Embryonic facial prominence (tissue), 1 donor: ENCODE measurements around the gene STRAP.

ENCODE experiments used
- DNase-seq: peaks from one replicate; pipeline ENCODE4 v3.0.0-alpha.2; 2016; ENCODE audit errors: extremely low spot score

The STRAP gene, protein sequence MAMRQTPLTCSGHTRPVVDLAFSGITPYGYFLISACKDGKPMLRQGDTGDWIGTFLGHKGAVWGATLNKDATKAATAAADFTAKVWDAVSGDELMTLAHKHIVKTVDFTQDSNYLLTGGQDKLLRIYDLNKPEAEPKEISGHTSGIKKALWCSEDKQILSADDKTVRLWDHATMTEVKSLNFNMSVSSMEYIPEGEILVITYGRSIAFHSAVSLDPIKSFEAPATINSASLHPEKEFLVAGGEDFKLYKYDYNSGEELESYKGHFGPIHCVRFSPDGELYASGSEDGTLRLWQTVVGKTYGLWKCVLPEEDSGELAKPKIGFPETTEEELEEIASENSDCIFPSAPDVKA

GRCh38 chr12:15882118-15882971, at the start of gene STRAP:
STRAP (plus strand) TSS chr12:15882387; CDS start chr12:15882708, 321 bp downstream.
- DNase-seq: peak; percentile 99

- no peak for DNase-seq
Measured at GRCh38 chr12:15834575-15834974, 47.6 kb upstream of the STRAP start.

- no peak for DNase-seq
Measured at GRCh38 chr12:15837141-15837790, 44.9 kb upstream of the STRAP start.

DNA sequence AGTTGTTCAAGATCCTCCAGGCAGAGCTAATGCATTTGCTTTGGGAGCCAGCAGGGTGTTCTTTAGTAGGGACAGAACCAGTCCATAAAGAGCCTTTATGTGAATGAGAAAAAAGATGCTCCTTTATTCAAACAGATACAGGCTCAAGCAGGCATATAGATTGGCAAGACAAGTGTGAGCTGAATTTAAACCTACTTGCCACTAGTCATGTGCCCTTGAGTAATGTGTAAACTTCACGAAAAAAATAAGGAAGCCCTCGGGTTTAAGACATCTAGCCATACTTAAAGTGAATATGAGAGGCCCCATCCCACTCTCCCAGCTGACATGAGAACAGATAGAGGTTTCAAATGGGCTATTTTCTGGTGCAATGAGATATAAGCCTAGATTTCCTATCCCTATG, 43.1 kb upstream of the STRAP start:
- no peak for DNase-seq

- DNase-seq: no peak
Measured at GRCh38 chr12:15839682-15840081, 42.5 kb upstream of the STRAP start.

DNA sequence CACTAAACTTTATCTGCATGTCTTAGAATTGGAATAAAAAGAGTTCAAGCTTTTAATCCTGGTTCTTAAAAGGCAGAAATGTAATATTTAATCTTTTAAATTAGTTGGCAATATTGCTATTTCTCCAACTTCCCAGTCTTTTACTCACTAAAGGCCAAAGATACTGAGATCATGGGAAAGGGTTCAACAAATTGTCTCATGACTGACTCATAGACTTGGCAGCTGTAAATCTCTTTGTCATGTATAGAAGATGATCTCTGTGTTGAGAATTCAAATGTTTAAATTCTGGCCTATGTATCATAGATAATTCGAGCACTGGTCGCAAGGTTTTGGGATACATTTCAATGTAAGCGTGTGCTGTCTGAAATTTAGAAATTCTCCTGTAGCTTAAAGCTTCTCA, 40.1 kb upstream of the STRAP start:
- DNase-seq: no peak

GRCh38 chr12:15846887-15847286, 35.3 kb upstream of the STRAP start:
- no peak for DNase-seq

DNA sequence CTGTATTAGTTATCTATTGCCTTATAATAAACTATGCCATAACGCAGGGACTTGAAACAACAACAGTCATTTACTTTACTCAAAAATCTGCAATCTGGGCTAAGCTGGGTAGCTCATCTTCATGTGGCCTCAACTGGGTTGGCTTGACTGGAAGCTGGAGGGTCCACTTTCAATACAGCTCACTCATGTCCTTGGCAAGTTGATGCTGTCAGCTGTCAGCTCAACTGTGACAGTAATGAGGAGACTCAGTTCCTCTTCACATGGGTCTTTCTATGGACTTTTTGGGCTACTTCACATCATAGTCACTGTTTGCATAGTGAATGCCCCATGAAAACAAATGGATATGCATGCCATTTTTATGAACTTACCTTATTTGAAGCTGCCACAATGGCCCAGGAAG, 33.6 kb upstream of the STRAP start:
- no peak for DNase-seq

DNA sequence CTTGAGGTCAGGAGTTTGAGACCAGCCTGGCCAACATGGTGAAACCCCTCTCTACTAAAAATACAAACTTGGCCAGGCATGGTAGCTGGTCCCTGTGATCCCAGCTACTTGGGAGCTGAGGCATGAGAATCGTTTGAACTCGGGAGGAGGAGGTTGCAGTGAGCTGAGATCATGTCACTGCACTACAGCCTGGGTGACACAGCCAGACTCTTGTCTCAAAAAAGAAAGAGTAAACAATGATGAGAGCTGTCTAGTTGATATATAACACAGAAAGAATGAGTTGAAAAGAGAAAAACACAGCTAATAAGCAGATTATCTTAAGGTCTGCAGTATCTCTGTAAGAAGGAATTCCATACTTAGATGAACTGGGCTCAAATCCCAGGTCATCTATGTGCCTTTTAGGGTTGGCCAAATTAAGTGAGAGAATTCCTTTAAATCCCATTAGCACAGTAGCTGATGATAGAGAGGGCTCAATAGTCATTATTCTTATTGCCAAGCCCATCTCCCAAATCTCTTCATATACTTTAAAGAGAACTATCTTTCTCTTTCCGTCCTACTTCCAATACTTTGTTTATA, 31.1 kb upstream of the STRAP start:
- no peak for DNase-seq

GRCh38 chr12:15851919-15852318, 30.3 kb upstream of the STRAP start:
- DNase-seq: no peak

- DNase-seq: no peak
Measured at GRCh38 chr12:15852383-15852782, 29.8 kb upstream of the STRAP start.

DNA sequence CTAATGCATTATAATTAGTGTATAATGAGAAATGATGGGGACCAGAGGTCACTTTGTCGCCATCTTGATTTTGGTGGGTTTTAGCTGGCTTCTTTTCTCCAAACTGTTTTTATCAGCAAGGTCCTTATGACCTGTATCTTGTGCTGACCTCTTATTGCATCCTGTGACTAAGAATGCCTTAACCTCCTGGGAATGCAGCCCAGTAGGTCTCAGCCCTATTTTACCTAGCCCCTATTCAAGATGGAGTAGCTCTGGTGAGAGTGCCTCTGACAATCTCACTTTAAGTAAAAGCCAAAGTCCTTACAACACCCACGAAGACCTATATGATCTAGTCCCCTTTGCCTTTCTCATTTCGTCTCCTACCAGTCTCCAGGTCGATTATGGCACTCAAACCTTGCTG, 28.3 kb upstream of the STRAP start:
- no peak for DNase-seq

DNA sequence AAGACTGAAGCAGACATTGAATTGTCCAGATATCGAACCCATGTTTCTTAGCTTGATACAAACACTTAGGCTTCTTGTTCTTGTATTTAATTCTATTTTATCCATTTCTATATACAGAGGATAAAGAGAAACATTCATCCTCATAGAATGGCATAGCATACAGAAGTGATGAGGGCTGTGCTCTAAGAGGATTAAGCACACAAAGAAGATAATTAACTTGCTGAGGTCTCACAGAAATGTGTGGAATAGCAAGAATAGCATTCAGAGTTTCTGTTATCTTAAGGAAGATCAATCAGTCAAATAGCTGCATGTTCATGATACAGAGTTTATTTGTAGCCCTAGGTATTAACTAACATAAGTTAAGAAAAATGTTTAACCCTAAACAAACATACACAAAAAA, 27.3 kb upstream of the STRAP start:
- no peak for DNase-seq

- no peak for DNase-seq
Measured at GRCh38 chr12:15855646-15856045, 26.5 kb upstream of the STRAP start.

- no peak for DNase-seq
Measured at GRCh38 chr12:15856097-15856982, 25.8 kb upstream of the STRAP start.

DNA sequence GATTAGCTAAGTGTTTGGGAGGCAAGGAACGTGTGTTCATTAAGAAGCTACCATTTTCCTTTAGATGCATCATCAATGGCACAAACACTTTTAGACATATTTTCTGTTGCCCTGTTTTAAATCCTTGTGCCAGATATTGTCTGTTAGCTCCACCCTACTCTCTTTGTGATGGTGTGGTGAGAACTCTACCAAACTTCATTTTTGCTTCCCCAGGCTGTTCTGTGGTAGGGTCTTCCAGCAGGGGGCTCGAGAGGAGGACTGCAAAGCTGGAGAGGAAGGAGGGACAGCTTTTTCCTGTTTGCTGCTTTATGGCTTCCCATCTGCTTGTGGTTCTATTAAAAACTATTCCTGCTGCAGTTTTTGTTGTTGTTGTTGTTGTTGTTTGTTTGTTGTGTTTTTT, 23.8 kb upstream of the STRAP start:
- no peak for DNase-seq

DNA sequence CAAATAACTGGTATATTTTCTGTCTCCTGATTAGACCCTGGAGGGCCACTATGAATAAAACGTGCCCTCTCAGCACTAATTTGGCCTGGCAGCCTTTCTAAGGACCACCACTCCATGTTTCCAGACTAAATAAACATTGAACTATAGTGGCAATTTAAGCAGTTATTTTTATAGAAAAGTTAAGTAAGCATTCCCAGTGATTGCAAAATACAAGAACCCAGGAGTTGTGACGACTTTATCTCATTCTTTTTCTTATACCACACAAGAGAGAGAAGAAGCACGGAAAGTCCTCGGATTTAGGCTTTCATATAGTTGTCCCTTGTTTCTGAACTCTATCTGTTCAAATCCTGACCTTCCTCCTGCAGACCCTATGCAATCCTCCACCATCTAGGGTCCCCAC, 23.1 kb upstream of the STRAP start:
- no peak for DNase-seq

GRCh38 chr12:15861404-15861803, 20.8 kb upstream of the STRAP start:
- no peak for DNase-seq

DNA sequence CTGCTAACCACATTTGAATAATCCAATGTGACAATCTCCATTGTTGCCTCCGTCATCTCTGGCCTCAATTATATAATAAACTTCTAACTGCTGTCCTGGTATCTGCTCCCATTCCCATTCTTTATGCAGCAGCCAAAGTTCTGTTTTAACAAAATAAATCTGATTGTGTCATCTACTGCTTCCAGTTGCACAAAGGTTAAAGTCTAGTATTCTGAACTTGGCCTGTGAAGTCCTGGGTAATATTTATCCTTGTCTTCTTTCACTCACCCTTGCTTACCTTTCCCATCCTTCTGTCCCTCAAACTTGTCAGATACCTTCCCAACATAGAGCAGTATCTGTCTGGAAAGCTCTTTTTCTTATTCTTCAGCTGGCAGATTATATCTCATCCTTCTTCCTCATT, 19.3 kb upstream of the STRAP start:
- DNase-seq: no peak

DNA sequence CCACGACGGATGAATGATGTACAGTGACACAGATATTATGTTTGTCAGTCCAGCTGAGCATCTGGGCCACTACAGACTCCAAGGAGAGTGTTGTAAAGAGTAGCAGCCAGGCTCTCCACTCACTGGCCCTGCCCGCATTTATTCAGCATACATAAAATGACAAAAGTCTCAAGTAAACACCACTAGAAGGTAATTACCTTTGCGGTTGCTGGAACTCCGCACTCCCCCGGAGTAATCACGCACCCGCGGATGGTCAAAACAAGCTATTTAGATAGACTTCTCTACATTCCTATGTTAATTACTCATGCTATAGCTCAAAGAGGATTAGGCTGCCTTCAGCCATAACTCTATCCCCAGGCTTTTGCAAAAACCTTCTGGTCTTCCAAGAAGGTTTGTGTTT, 18.8 kb upstream of the STRAP start:
- no peak for DNase-seq

GRCh38 chr12:15863984-15864383, 18.2 kb upstream of the STRAP start:
- no peak for DNase-seq
